HG02759 (cell line): ENCODE data around the gene HSD17B14.
"Not testable (repeated sequence)": the region's sequence is repeated elsewhere in the genome, so short reads cannot be mapped to it uniquely, and the experiment has no call there.

Source experiments
- ATAC-seq: cut with Tn5 transposase; IDR thresholded peaks from one replicate; pipeline ENCODE4 v1.9.1; 2021; ENCODE audit warnings: mild to moderate bottlenecking, moderate library complexity; ENCODE audit not compliant: unreplicated experiment

The HSD17B14 gene

DNA sequence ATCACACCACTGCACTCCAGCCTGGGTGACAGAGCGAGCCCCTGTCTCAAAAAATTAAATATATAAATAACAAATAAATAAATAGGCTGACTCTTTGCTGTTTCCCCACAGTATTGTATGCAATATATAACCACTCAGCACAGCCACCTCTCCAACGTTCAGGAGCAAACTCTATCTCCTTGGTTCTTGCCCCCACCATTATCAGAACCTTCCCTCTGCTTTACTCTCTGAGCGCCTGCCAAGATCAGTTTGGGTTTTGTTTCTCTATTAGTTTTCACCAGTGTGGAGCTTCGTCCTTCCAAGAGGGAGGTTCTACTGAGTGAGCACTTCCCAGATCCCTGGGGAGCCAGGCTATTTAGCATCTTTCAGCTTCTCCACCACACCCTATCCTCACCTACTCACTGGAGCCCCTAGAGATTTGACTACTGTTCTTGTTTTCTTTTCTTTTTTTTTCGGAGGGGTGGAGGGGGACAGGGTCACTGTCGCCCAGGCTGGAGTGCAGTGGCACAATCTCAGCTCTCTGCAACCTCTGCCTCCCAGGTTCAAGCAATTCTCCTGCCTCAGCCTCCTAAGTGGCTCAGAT is 68.0 kb downstream of the HSD17B14 start:
- ATAC-seq, result not testable (repeated sequence)

DNA sequence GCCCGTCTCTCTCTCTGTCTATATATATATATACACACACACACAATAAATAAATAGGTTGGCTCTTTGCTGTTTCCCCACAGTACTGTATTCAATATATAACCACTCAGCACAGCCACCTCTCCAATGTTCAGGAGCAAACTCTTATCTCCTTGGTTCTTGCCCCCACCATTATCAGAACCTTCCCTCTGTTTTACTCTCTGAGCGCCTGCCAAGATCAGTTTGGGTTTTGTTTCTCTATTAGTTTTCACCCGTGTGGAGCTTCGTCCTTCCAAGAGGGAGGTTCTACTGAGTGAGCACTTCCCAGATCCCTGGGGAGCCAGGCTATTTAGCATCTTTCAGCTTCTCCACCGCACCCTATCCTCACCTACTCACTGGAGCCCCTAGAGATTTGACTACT is 70.5 kb downstream of the HSD17B14 start:
- ATAC-seq, result not testable (repeated sequence)
